SH-SY5Y (cell line): ENCODE data around the gene CDH4.

Experiments
- GATA2 ChIP-seq: IDR thresholded peaks from 2 replicates; pipeline ENCODE4 v1.6.1; 2011; ENCODE audit warnings: mild to moderate bottlenecking, low read depth, low read length
- GATA3 ChIP-seq: IDR thresholded peaks from 2 replicates; pipeline ENCODE4 v1.6.1; 2011; ENCODE audit warnings: low read depth, mild to moderate bottlenecking, low read length, moderate library complexity

CDH4 gene

GRCh38 chr20:61359254-61359653 lies 107.2 kb downstream of the CDH4 start:
- no peak for TF ChIP-seq GATA3
- TF ChIP-seq GATA2: no peak

- TF ChIP-seq GATA3: no peak
- no peak for TF ChIP-seq GATA2
Observed at GRCh38 chr20:61360296-61360695, 108.2 kb downstream of the CDH4 start.

- TF ChIP-seq GATA2: no peak
- no peak for TF ChIP-seq GATA3
Observed at GRCh38 chr20:61360940-61361339, 108.9 kb downstream of the CDH4 start.

- TF ChIP-seq GATA3 (no peak), GATA2 (no peak)
Observed at GRCh38 chr20:61361501-61361900, 109.4 kb downstream of the CDH4 start.

GRCh38 chr20:61364147-61364546 lies 112.1 kb downstream of the CDH4 start:
- TF ChIP-seq GATA3: no peak
- TF ChIP-seq GATA2: no peak

- no peak for TF ChIP-seq GATA2
- no peak for TF ChIP-seq GATA3
Observed at GRCh38 chr20:61366914-61367313, 114.9 kb downstream of the CDH4 start.

GRCh38 chr20:61369731-61370520 lies 117.9 kb downstream of the CDH4 start:
- TF ChIP-seq GATA3: no peak
- TF ChIP-seq GATA2: no peak

GRCh38 chr20:61370841-61371303 lies 118.8 kb downstream of the CDH4 start:
- TF ChIP-seq GATA3 (no peak), GATA2 (peak; percentile 45)

- TF ChIP-seq GATA3 (no peak), GATA2 (no peak)
Observed at GRCh38 chr20:61371501-61372136, 119.6 kb downstream of the CDH4 start.

- TF ChIP-seq GATA3 (no peak), GATA2 (no peak)
Observed at GRCh38 chr20:61372137-61373054, 120.3 kb downstream of the CDH4 start.

GRCh38 chr20:61373055-61373399 lies 121.0 kb downstream of the CDH4 start:
- no peak for TF ChIP-seq GATA3
- no peak for TF ChIP-seq GATA2

- no peak for TF ChIP-seq GATA2
- no peak for TF ChIP-seq GATA3
Observed at GRCh38 chr20:61373956-61374545, 122.0 kb downstream of the CDH4 start.

- no peak for TF ChIP-seq GATA3
- TF ChIP-seq GATA2: no peak
Observed at GRCh38 chr20:61376541-61377240, 124.6 kb downstream of the CDH4 start.

- TF ChIP-seq GATA3 (no peak), GATA2 (no peak)
Observed at GRCh38 chr20:61378694-61379355, 126.8 kb downstream of the CDH4 start.
